ENCODE data around the gene MYOM3. TPM values are rescaled to one million over a fixed set of nuclear protein-coding genes. Genes with fewer than 3 reads are reported as not detected.

Gene MYOM3
- total and polyA plus RNA-seq, 2 of the 13 experiments (the other 11 are each of a cell fraction or from before 2014, with no cell fraction given) = 5.8 to 15.3 TPM

- H3K27me3 ChIP-seq (ENCODE audit: control insufficient read depth in 1 of 2, insufficient read depth in 2 of 2, low read length in 2 of 2) = no peaks in the 10 kb centered on the region
- H3K4me2 ChIP-seq (ENCODE audit: low read depth, low read length) = no peak overlapping the region
- in situ Hi-C loops (cut with HindIII; ENCODE audit: extremely low pct_ligation_motif_present, low pct_unique_long_range_greater_than_20kb) = no loop called here
- CTCF ChIA-PET (ENCODE audit: low intra/inter-chr PET ratio, low total read pairs) = no interaction called here
- no peak for FAIRE-seq
- 95% methylated on average over 8 of the region's 11 CpGs for WGBS (ENCODE audit: low lambda C conversion rate)
- H3K9me3 ChIP-seq (ENCODE audit: low read length) = no peaks in the 10 kb centered on the region
- H3K4me1 ChIP-seq (ENCODE audit: insufficient read depth, low read length) = peaks cover 52% of the 10 kb centered on the region
- no peaks in the 10 kb centered on the region for H3K79me2 ChIP-seq (ENCODE audit: insufficient read depth, low read length)
- H3K36me3 ChIP-seq (replicated peaks in 1 of 2; ENCODE audit: control insufficient read depth in 1 of 2, insufficient read depth in 2 of 2, low read length in 2 of 2) = peaks cover 0 to 10% of the 10 kb centered on the region in 2 experiments; a peak in 2 of 5 replicates
- no peak for DNase-seq (ENCODE audit: low spot score)
- BruUV-seq (replicated peaks) = no TSS peak
- intact Hi-C loops (cut with micrococcal nuclease; ENCODE audit: unreplicated experiment) = no loop called here
- no peak overlapping the region for H2AFZ ChIP-seq (ENCODE audit: low read length)
- H3K27ac ChIP-seq (ENCODE audit: extremely low read length, insufficient read depth, low read length) = no peak overlapping the region
- TF ChIP-seq KLF13 (CRISPR knock-in tag; IDR thresholded peaks at IDR 0.05) (no peak), CHD4 (IDR thresholded peaks at IDR 0.05; ENCODE audit: borderline replicate concordance, low read length) (no peak), AKNA (CRISPR knock-in tag; IDR thresholded peaks at IDR 0.05; ENCODE audit: borderline replicate concordance) (no peak), SETDB1 (CRISPR knock-in tag; IDR thresholded peaks at IDR 0.05; ENCODE audit: borderline replicate concordance) (no peak), HCFC1 (IDR thresholded peaks at IDR 0.05; ENCODE audit: low read depth, low read length) (no peak), ZNF44 (CRISPR knock-in tag; IDR thresholded peaks at IDR 0.05) (no peak), ZNF7 (CRISPR knock-in tag; IDR thresholded peaks at IDR 0.05) (no peak), ZNF605 (CRISPR knock-in tag; IDR thresholded peaks at IDR 0.05) (no peak), ZNF205 (CRISPR knock-in tag; IDR thresholded peaks at IDR 0.05) (no peak), ZNF160 (CRISPR knock-in tag; IDR thresholded peaks at IDR 0.05) (no peak), DDIT3 (CRISPR knock-in tag; IDR thresholded peaks at IDR 0.05) (no peak)
- ATAC-seq = no peak
- no peak overlapping the region for H3K9ac ChIP-seq (ENCODE audit: insufficient read depth, low read depth, low read length)
- H4K20me1 ChIP-seq (ENCODE audit: insufficient read depth, low read length) = no peaks in the 10 kb centered on the region
- no peak overlapping the region for H3K4me3 ChIP-seq (replicated peaks in 1 of 3; ENCODE audit: insufficient read depth in 1 of 3, low read depth in 2 of 3, low read length in 3 of 3)
- POLR2A ChIA-PET = no interaction called here
Measured at GRCh38 chr1:24097663-24098062, 14.3 kb downstream of the MYOM3 start.

Data from HepG2 (cell line).